ENCODE data around the gene CDK5. TPM values are rescaled to one million over a fixed set of nuclear protein-coding genes. Genes with fewer than 3 reads are reported as not detected.

Gene CDK5
- polyA plus RNA-seq, 1 donor from 2014 or later = 88.3 TPM

DNA sequence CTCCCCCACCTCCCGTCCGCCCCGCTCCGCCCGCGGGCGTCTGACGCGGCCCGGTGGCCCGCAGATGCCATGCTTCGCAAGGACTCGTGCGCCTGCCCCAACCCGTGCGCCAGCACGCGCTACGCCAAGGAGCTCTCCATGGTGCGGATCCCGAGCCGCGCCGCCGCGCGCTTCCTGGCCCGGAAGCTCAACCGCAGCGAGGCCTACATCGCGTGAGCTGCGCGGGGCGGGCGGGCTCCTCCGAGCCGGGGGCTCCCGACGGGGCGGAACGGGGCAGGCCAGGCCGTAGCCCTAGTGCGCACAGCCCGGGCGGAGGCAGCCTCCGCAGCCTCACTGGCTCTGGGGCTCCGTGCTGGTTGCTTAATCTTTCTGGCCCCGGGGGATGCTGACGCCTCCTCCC is 6.6 kb downstream of the CDK5 start:
- H3K9ac ChIP-seq (ENCODE audit: low read length) = no peak overlapping the region
- no peaks in the 10 kb centered on the region for H3K9me3 ChIP-seq (ENCODE audit: low read length)
- no peaks in the 10 kb centered on the region for H3K9me2 ChIP-seq (ENCODE audit: insufficient read depth, low read length)
- no peak overlapping the region for H2AFZ ChIP-seq (ENCODE audit: low read depth, low read length)
- no peaks in the 10 kb centered on the region for H3K36me3 ChIP-seq (ENCODE audit: insufficient read depth, low read length)
- peak overlapping the region; percentile 43 for H3K4me3 ChIP-seq (ENCODE audit: low read length)
- TF ChIP-seq, protein P1, sequence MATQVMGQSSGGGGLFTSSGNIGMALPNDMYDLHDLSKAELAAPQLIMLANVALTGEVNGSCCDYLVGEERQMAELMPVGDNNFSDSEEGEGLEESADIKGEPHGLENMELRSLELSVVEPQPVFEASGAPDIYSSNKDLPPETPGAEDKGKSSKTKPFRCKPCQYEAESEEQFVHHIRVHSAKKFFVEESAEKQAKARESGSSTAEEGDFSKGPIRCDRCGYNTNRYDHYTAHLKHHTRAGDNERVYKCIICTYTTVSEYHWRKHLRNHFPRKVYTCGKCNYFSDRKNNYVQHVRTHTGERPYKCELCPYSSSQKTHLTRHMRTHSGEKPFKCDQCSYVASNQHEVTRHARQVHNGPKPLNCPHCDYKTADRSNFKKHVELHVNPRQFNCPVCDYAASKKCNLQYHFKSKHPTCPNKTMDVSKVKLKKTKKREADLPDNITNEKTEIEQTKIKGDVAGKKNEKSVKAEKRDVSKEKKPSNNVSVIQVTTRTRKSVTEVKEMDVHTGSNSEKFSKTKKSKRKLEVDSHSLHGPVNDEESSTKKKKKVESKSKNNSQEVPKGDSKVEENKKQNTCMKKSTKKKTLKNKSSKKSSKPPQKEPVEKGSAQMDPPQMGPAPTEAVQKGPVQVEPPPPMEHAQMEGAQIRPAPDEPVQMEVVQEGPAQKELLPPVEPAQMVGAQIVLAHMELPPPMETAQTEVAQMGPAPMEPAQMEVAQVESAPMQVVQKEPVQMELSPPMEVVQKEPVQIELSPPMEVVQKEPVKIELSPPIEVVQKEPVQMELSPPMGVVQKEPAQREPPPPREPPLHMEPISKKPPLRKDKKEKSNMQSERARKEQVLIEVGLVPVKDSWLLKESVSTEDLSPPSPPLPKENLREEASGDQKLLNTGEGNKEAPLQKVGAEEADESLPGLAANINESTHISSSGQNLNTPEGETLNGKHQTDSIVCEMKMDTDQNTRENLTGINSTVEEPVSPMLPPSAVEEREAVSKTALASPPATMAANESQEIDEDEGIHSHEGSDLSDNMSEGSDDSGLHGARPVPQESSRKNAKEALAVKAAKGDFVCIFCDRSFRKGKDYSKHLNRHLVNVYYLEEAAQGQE (IDR thresholded peaks at IDR 0.05; ENCODE audit: borderline replicate concordance) = peak; percentile 37
- TF ChIP-seq, protein P2, sequence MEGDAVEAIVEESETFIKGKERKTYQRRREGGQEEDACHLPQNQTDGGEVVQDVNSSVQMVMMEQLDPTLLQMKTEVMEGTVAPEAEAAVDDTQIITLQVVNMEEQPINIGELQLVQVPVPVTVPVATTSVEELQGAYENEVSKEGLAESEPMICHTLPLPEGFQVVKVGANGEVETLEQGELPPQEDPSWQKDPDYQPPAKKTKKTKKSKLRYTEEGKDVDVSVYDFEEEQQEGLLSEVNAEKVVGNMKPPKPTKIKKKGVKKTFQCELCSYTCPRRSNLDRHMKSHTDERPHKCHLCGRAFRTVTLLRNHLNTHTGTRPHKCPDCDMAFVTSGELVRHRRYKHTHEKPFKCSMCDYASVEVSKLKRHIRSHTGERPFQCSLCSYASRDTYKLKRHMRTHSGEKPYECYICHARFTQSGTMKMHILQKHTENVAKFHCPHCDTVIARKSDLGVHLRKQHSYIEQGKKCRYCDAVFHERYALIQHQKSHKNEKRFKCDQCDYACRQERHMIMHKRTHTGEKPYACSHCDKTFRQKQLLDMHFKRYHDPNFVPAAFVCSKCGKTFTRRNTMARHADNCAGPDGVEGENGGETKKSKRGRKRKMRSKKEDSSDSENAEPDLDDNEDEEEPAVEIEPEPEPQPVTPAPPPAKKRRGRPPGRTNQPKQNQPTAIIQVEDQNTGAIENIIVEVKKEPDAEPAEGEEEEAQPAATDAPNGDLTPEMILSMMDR (IDR thresholded peaks at IDR 0.05; ENCODE audit: poor library complexity, severe bottlenecking) = no peak
- H3K27ac ChIP-seq (ENCODE audit: low read length) = no peak overlapping the region
- no peaks in the 10 kb centered on the region for H3K79me2 ChIP-seq (replicated peaks; ENCODE audit: insufficient read depth, low read length)
- peaks cover 23% of the 10 kb centered on the region for H3K27me3 ChIP-seq (ENCODE audit: insufficient read depth, low read depth, low read length)
- H3F3A ChIP-seq (ENCODE audit: insufficient read depth, low read length, poor library complexity, severe bottlenecking) = no peaks in the 10 kb centered on the region
- no peak overlapping the region for H3K4me2 ChIP-seq (ENCODE audit: low read length)
- H4K20me1 ChIP-seq (ENCODE audit: insufficient read depth) = no peaks in the 10 kb centered on the region

DNA sequence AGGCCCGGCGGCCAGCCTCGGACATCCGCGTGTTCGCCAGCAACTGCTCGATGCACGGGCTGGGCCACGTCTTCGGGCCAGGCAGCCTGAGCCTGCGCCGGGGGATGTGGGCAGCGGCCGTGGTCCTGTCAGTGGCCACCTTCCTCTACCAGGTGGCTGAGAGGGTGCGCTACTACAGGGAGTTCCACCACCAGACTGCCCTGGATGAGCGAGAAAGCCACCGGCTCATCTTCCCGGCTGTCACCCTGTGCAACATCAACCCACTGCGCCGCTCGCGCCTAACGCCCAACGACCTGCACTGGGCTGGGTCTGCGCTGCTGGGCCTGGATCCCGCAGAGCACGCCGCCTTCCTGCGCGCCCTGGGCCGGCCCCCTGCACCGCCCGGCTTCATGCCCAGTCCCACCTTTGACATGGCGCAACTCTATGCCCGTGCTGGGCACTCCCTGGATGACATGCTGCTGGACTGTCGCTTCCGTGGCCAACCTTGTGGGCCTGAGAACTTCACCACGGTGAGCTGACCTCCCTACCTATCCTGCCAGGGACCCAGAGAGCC is 8.7 kb downstream of the CDK5 start:
- no peak overlapping the region for H3K9ac ChIP-seq (ENCODE audit: low read length)
- H3K9me2 ChIP-seq (ENCODE audit: insufficient read depth, low read length) = no peaks in the 10 kb centered on the region
- H3K4me3 ChIP-seq (ENCODE audit: low read length) = no peak overlapping the region
- no peak overlapping the region for H3K4me2 ChIP-seq (ENCODE audit: low read length)
- H3K9me3 ChIP-seq (ENCODE audit: low read length) = no peaks in the 10 kb centered on the region
- no peak for TF ChIP-seq POLR2AphosphoS5 (IDR thresholded peaks at IDR 0.05)
- TF ChIP-seq MXI1 (conservative IDR thresholded peaks at IDR 0.05; ENCODE audit: poor library complexity, severe bottlenecking) = no peak
- TF ChIP-seq RAD21 (conservative IDR thresholded peaks at IDR 0.05) = no peak
- no peak for TF ChIP-seq SMC3 (conservative IDR thresholded peaks at IDR 0.05; ENCODE audit: poor library complexity)
- no peak for TF ChIP-seq EP300 (conservative IDR thresholded peaks at IDR 0.05; ENCODE audit: poor library complexity, severe bottlenecking)
- TF ChIP-seq, protein P1 (IDR thresholded peaks at IDR 0.05; ENCODE audit: borderline replicate concordance) = no peak
- no peak for TF ChIP-seq TAF1 (IDR thresholded peaks at IDR 0.05; ENCODE audit: low read depth)
- no peak for TF ChIP-seq EZH2 (IDR thresholded peaks at IDR 0.05; ENCODE audit: borderline replicate concordance, insufficient read depth, low read length, poor library complexity, severe bottlenecking)
- TF ChIP-seq, protein P2 (IDR thresholded peaks at IDR 0.05; ENCODE audit: poor library complexity, severe bottlenecking) = no peak
- no peaks in the 10 kb centered on the region for H3F3A ChIP-seq (ENCODE audit: insufficient read depth, low read length, poor library complexity, severe bottlenecking)
- no peaks in the 10 kb centered on the region for H4K20me1 ChIP-seq (ENCODE audit: insufficient read depth)
- no peaks in the 10 kb centered on the region for H3K79me2 ChIP-seq (replicated peaks; ENCODE audit: insufficient read depth, low read length)
- peaks cover 23% of the 10 kb centered on the region for H3K27me3 ChIP-seq (ENCODE audit: insufficient read depth, low read depth, low read length)
- H3K27ac ChIP-seq (ENCODE audit: low read length) = no peak overlapping the region
- H2AFZ ChIP-seq (ENCODE audit: low read depth, low read length) = no peak overlapping the region
- H3K36me3 ChIP-seq (ENCODE audit: insufficient read depth, low read length) = no peaks in the 10 kb centered on the region
